SK-N-SH (cell line): Measurements from ENCODE around the gene CFHR4. TPM values are rescaled to one million over a fixed set of nuclear protein-coding genes. Genes with fewer than 3 reads are reported as not detected.
A peak's percentile ranks its signal among the peaks of the same experiment; 100 is the strongest.
"Not testable (repeated sequence)": the region's sequence is repeated elsewhere in the genome, so short reads cannot be mapped to it uniquely, and the experiment has no call there.

Source experiments
- CTCF ChIA-PET: fragments of 300-600, 350-600 bp; formaldehyde crosslinking; extraction: SDS; loops from one replicate; lab custom pipeline; 2021; lab: Yijun Ruan, JAX
- POLR2A ChIA-PET: fragments of 350-600 bp; sonication (Branson Sonifier 250); formaldehyde crosslinking; extraction: SDS; loops from one replicate; lab custom pipeline; 2020; ENCODE audit warnings: antibody characterized with exemption, inconsistent platforms; lab: Yijun Ruan, JAX
- DNase-seq: peaks from one replicate; pipeline ENCODE4 v3.0.0; 2012
- H2AFZ ChIP-seq: fragments of 200-600 bp; sonication (generic); 2 replicates; pipeline ENCODE4 v1.8.1; 2016; ENCODE audit warnings: antibody characterized with exemption, mild to moderate bottlenecking, low read depth
- H3F3A ChIP-seq: fragments of 200-600 bp; sonication (generic); replicated peaks from 2 replicates; pipeline ENCODE3; 2016; ENCODE audit warnings: antibody characterized with exemption, mild to moderate bottlenecking; ENCODE audit not compliant: insufficient read depth
- H3K27ac ChIP-seq, 2 experiments: fragments of 200-500 bp in 1 of 2; fragments of 200-600 bp in 1 of 2; sonication (Bioruptor generic) in 1 of 2; sonication (generic), shearing (Covaris generic) in 1 of 2; 2 replicates each; pipeline versions ENCODE4 v1.5.1 to v1.6.1; 2014 to 2016; ENCODE audit warnings: low read depth in 2 of 2, inconsistent platforms in 1 of 2, low read length in 1 of 2, mild to moderate bottlenecking in 1 of 2, mixed read lengths in 1 of 2
- H3K27me3 ChIP-seq: fragments of 200-600 bp; sonication (generic), shearing (Covaris generic); 2 replicates; pipeline ENCODE4 v1.6.1; 2016; ENCODE audit warnings: mixed run types; ENCODE audit not compliant: insufficient read depth
- H3K36me3 ChIP-seq, 2 experiments: fragments of 200-500 bp in 1 of 2; fragments of 200-600 bp in 1 of 2; sonication (Bioruptor generic) in 1 of 2; sonication (generic) in 1 of 2; replicated peaks in 1 of 2; 2 replicates each; pipeline versions ENCODE3 to v1.5.1; 2014 to 2016; ENCODE audit warnings: low read length in 1 of 2, mild to moderate bottlenecking in 1 of 2; ENCODE audit not compliant: insufficient read depth in 2 of 2, control insufficient read depth in 1 of 2
- H3K4me1 ChIP-seq, 2 experiments: fragments of 200-500 bp in 1 of 2; fragments of 200-600 bp in 1 of 2; sonication (Bioruptor generic) in 1 of 2; sonication (generic), shearing (Covaris generic) in 1 of 2; 2 replicates each; pipeline versions ENCODE4 v1.5.1 to v1.6.1; 2014 to 2016; ENCODE audit warnings: low read depth in 1 of 2, low read length in 1 of 2, mixed run types in 1 of 2; ENCODE audit not compliant: insufficient read depth in 2 of 2, control insufficient read depth in 1 of 2
- H3K4me2 ChIP-seq: fragments of 200-600 bp; sonication (generic), shearing (Covaris generic); 2 replicates; pipeline ENCODE4 v1.6.1; 2017; ENCODE audit warnings: mixed run types
- H3K4me3 ChIP-seq, 2 experiments: fragments of 200-500 bp in 1 of 2; fragments of 200-600 bp in 1 of 2; sonication (Bioruptor generic) in 1 of 2; sonication (generic), shearing (Covaris generic) in 1 of 2; 2 replicates each; pipeline versions ENCODE4 v1.5.1 to v1.8.1; 2014 to 2016; ENCODE audit warnings: low read depth in 2 of 2, inconsistent platforms in 1 of 2, low read length in 1 of 2, mild to moderate bottlenecking in 1 of 2, mixed read lengths in 1 of 2, moderate library complexity in 1 of 2
- H3K79me2 ChIP-seq: fragments of 200-600 bp; sonication (generic); 2 replicates; pipeline ENCODE4 v1.8.1; 2017; ENCODE audit warnings: mild to moderate bottlenecking; ENCODE audit not compliant: insufficient read depth
- H3K9ac ChIP-seq: fragments of 200-600 bp; sonication (generic); 2 replicates; pipeline ENCODE4 v1.6.1; 2017; ENCODE audit warnings: mixed run types
- H3K9me2 ChIP-seq: fragments of 200-600 bp; sonication (generic); 2 replicates; pipeline ENCODE4 v1.6.1; 2017; ENCODE audit warnings: mixed run types
- H3K9me3 ChIP-seq: fragments of 200-600 bp; sonication (generic); 2 replicates; pipeline ENCODE4 v1.6.1; 2017; ENCODE audit warnings: mixed run types, mild to moderate bottlenecking, moderate library complexity
- H4K20me1 ChIP-seq: fragments of 200-600 bp; sonication (generic); 2 replicates; pipeline ENCODE4 v1.6.1; 2017; ENCODE audit warnings: mild to moderate bottlenecking, mixed run types; ENCODE audit not compliant: insufficient read depth
- CHD2 ChIP-seq: fragments of 150-350 bp; IDR thresholded peaks from 2 replicates; pipeline ENCODE4 v1.6.1; 2018; ENCODE audit warnings: low read length; ENCODE audit not compliant: partially characterized antibody
- EZH2phosphoT487 ChIP-seq: fragments of 200-600 bp; sonication (generic); IDR thresholded peaks from 2 replicates; pipeline ENCODE4 v1.6.1; 2017; ENCODE audit warnings: low read depth, mixed run types, mild to moderate bottlenecking, antibody characterized with exemption, moderate library complexity, borderline replicate concordance
- FOSL2 ChIP-seq: IDR thresholded peaks from 2 replicates; pipeline ENCODE4 v1.4.0; 2012; ENCODE audit warnings: low read depth, mild to moderate bottlenecking, moderate library complexity, borderline replicate concordance
- FOXJ3 ChIP-seq: sonication (generic); formaldehyde crosslinking; IDR thresholded peaks from 2 replicates; pipeline ENCODE4 v1.5.1; 2020; ENCODE audit warnings: mild to moderate bottlenecking, missing genetic modification reagents
- FOXM1 ChIP-seq: IDR thresholded peaks from 2 replicates; pipeline ENCODE4 v1.4.0; 2012; ENCODE audit warnings: low read depth, mild to moderate bottlenecking
- IRF3 ChIP-seq: fragments of 150-350 bp; IDR thresholded peaks from 2 replicates; pipeline ENCODE4 v1.6.1; 2016; ENCODE audit warnings: mild to moderate bottlenecking, low read depth, low read length
- MXI1 ChIP-seq: IDR thresholded peaks from 2 replicates; pipeline ENCODE4 v1.6.1; 2012; ENCODE audit warnings: mild to moderate bottlenecking, low read depth, low read length, improper control_type of control experiment
- NRF1 ChIP-seq: IDR thresholded peaks from 2 replicates; pipeline ENCODE4 v1.6.1; 2012; ENCODE audit warnings: low read depth, mild to moderate bottlenecking, low read length
- RXRA ChIP-seq: IDR thresholded peaks from 2 replicates; pipeline ENCODE4 v1.4.0; 2012; ENCODE audit warnings: low read depth, mild to moderate bottlenecking, borderline replicate concordance
- SMC3 ChIP-seq: IDR thresholded peaks from 2 replicates; pipeline ENCODE4 v1.6.1; 2012; ENCODE audit warnings: low read depth, low read length, improper control_type of control experiment
- TEAD4 ChIP-seq: IDR thresholded peaks from 2 replicates; pipeline ENCODE4 v1.4.0; 2012; ENCODE audit warnings: mild to moderate bottlenecking, borderline replicate concordance; ENCODE audit not compliant: insufficient read depth
- ZBTB33 ChIP-seq: IDR thresholded peaks from 2 replicates; pipeline ENCODE4 v1.4.0; 2012; ENCODE audit warnings: low read depth, borderline replicate concordance
- WGBS: methylation state at CpG from one replicate; pipeline ENCODE4 v1.1.6; 2017; ENCODE audit warnings: low lambda C conversion rate; 5-methylcytosine and 5-hydroxymethylcytosine counted together
- polyA plus RNA-seq, 3 experiments: library from polyadenylated mRNA; depleted of rRNA; stranded (reverse); fragments of >200 nt; gene quantifications; 2 replicates each; pipeline ENCODE4 v1.2.3, GENCODE V29; 2012
- TF ChIP-seq, protein P1 (sequence below): IDR thresholded peaks from 2 replicates; pipeline ENCODE4 v1.4.0; 2012; ENCODE audit warnings: low read depth

CFHR4 gene
- polyA plus RNA-seq, 1 of the 3 experiments (the other 2 are of a cell fraction) = 0.03 TPM

DNA sequence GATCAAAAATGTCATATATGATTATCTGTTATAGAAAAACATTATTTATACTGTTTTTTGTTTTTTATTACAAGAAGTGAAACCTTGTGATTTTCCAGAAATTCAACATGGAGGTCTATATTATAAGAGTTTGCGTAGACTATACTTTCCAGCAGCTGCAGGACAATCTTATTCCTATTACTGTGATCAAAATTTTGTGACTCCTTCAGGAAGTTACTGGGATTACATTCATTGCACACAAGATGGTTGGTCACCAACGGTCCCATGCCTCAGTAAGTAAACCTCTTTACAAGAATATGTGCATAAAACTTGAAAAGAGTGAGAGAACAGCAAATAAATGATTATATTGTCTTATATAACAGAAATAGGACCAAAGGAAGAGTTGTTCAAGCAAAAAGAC, 14.5 kb downstream of the CFHR4 start (continued):
- TF ChIP-seq NRF1 (no peak), SMC3 (no peak), TEAD4 (no peak), EZH2phosphoT487 (no peak), IRF3 (no peak), FOXJ3 (CRISPR knock-in tag) (no peak), MXI1 (no peak)

DNA sequence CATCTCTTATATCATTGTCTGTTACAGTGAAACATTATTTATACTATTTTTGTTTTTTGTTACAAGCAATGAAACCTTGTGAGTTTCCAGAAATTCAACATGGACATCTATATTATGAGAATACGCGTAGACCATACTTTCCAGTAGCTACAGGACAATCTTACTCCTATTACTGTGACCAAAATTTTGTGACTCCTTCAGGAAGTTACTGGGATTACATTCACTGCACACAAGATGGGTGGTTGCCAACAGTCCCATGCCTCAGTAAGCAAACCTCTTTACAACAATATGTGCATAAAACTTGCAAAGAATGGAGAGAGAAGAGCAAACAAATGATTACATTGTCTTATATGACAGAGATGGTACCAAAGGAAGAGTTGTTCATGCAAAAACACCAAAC, 22.4 kb downstream of the CFHR4 start:
- ChIA-PET POLR2A (no interaction called here), CTCF (no interaction called here)
- 100% methylated on average over 2 of the region's 2 CpGs for WGBS
- Histone ChIP-seq H3K36me3 (no peaks in the 10 kb centered on the region), H3F3A (no peaks in the 10 kb centered on the region), H3K9ac (no peak overlapping the region), H3K27me3 (no peaks in the 10 kb centered on the region), H3K4me2 (no peak overlapping the region), H3K9me2 (no peaks in the 10 kb centered on the region), H3K4me1 (no peaks in the 10 kb centered on the region), H3K79me2 (no peaks in the 10 kb centered on the region), H3K27ac (no peak overlapping the region), H3K4me3 (no peak overlapping the region), H3K9me3 (no peaks in the 10 kb centered on the region), H4K20me1 (no peaks in the 10 kb centered on the region), H2AFZ (no peak overlapping the region)
- TF ChIP-seq FOSL2 (no peak), CHD2 (no peak), FOXM1 (no peak), RXRA (no peak), ZBTB33 (no peak)
- TF ChIP-seq, protein P1, sequence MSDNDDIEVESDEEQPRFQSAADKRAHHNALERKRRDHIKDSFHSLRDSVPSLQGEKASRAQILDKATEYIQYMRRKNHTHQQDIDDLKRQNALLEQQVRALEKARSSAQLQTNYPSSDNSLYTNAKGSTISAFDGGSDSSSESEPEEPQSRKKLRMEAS = no peak
- no peak for DNase-seq

DNA sequence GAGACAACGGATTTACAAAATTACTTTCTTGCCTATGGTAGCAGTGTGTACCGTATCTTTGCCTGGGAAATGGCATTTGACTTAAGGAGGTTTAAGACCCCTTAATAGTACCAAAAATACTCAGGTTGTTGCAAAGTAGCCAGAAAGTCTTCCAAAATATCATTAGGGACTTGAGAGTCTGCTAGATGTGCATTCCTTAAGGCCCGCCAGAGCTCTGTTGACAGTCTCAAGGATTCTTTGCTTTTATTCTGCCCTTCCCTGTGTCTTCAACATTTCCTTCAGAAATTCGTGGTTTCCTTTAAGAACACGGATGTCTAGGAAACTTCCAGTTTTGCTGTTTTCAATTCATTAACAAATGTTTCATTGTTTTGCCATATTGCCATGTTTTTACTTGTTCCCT, 24.4 kb downstream of the CFHR4 start:
- 0 out of 2 replicates have a peak overlapping the region, but pooled peaks have one; percentile 56 for H2AFZ ChIP-seq
- H3K27ac ChIP-seq, CTCF ChIA-PET, H3K4me3 ChIP-seq, POLR2A ChIA-PET, H3K4me2 ChIP-seq, H3K9ac ChIP-seq, H3K9me3 ChIP-seq, H3K9me2 ChIP-seq, H3K79me2 ChIP-seq, H3K27me3 ChIP-seq, H3F3A ChIP-seq, H3K4me1 ChIP-seq, DNase-seq, H4K20me1 ChIP-seq, H3K36me3 ChIP-seq: not testable (repeated sequence)
- WGBS = 46% methylated on average over 5 of the region's 5 CpGs

DNA sequence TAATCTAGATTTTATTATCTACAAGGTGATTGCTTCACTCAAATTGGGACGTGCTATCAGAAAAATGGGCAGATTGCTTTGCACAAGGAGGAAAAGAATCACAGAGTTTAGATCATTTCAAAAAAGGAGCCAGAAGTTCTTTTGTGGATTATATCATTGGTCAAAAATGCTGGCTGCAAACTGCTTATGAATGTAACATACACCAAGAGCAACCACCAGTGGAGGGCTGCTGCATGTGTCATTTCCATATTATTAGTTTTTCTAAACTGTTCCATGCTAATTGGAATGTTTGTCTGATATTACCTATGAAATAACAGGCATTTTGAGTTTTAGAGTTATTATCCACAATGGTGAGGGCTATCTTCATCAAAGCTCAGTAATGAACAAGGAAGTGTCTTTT, 39.0 kb downstream of the CFHR4 start:
- H3K27me3 ChIP-seq, H3K4me3 ChIP-seq, DNase-seq, H3F3A ChIP-seq, H3K79me2 ChIP-seq, H3K36me3 ChIP-seq, H3K9me3 ChIP-seq, H3K9ac ChIP-seq, H3K27ac ChIP-seq, POLR2A ChIA-PET, H3K9me2 ChIP-seq, H3K4me2 ChIP-seq, H4K20me1 ChIP-seq, CTCF ChIA-PET, H3K4me1 ChIP-seq: not testable (repeated sequence)
- peak overlapping the region; percentile 40; the same call in 1 of the 2 replicates for H2AFZ ChIP-seq
- 17% methylated on average over 1 of the region's 1 CpG for WGBS

GRCh38 chr1:196932853-196933252, 45.0 kb downstream of the CFHR4 start:
- H2AFZ ChIP-seq, H3K9me2 ChIP-seq, H3K4me3 ChIP-seq, H3K4me2 ChIP-seq, CTCF ChIA-PET, POLR2A ChIA-PET, DNase-seq, H4K20me1 ChIP-seq, H3K27me3 ChIP-seq, H3K79me2 ChIP-seq, H3K36me3 ChIP-seq, H3K27ac ChIP-seq, H3K9me3 ChIP-seq, H3F3A ChIP-seq, H3K9ac ChIP-seq, H3K4me1 ChIP-seq: not testable (repeated sequence)
- WGBS = 51% methylated on average over 2 of the region's 2 CpGs
